Lower leg skin (tissue), 3 donors: ENCODE measurements around the gene ZSCAN12.

Experiments
- POLR2A ChIP-seq, 2 donors: fragments of 450-650 bp; IDR thresholded peaks; one replicate each; pipeline ENCODE4 v1.6.1; 2016 to 2017; ENCODE audit warnings: antibody characterized with exemption in 2 of 2, mild to moderate bottlenecking in 1 of 2, moderate library complexity in 1 of 2
- TF ChIP-seq, protein P1 (sequence below), 3 donors: fragments of 450-650 bp; IDR thresholded peaks; one replicate each; pipeline ENCODE4 v1.5.1; 2016; ENCODE audit warnings: antibody characterized with exemption in 3 of 3, mild to moderate bottlenecking in 3 of 3, moderate library complexity in 2 of 3

DNA sequence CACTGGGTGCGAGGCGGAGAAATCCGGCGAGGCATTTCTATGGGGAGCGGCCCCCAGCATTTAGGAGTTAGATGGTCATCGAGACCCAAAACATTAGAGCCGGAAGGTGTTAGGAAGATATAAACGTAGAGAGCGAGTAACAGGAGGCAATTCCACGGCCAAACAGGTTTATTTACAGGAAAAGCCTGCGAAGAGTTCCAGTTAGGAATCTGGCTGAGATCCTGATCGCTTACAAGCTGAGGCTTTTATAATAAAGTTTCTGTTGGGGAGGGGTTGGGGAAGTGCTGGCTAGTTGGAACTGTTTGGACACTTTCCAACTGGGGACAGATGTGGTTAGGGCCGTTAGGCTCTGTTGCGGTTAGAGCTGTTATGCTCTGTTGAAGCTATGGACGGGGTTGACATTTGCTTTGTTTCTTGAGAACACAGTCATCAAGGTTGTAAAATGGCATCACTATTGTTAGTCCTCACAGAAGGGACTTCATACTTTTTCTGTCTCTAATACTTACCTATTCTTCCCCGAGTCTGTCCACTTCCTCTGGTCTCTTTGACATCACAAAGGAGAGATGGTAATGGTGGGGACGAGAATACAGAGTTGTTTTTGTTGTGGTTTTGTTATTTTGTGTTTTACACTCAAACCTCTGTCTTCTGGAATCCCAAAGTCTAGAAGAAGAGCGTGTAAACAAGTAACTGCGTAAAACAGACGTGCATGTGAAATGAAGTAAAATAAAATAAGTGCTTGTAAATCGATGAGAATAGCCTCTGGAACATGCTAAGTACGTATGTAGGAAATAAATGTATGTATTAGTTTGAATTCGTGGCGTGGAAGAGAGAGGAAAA lies 63.0 kb downstream of the ZSCAN12 start:
- no peak for TF ChIP-seq POLR2A (IDR thresholded peaks at IDR 0.05)
- TF ChIP-seq, protein P1, sequence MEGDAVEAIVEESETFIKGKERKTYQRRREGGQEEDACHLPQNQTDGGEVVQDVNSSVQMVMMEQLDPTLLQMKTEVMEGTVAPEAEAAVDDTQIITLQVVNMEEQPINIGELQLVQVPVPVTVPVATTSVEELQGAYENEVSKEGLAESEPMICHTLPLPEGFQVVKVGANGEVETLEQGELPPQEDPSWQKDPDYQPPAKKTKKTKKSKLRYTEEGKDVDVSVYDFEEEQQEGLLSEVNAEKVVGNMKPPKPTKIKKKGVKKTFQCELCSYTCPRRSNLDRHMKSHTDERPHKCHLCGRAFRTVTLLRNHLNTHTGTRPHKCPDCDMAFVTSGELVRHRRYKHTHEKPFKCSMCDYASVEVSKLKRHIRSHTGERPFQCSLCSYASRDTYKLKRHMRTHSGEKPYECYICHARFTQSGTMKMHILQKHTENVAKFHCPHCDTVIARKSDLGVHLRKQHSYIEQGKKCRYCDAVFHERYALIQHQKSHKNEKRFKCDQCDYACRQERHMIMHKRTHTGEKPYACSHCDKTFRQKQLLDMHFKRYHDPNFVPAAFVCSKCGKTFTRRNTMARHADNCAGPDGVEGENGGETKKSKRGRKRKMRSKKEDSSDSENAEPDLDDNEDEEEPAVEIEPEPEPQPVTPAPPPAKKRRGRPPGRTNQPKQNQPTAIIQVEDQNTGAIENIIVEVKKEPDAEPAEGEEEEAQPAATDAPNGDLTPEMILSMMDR (IDR thresholded peaks at IDR 0.05): no peak
